ENCODE data around the gene HOXB1. TPM values are rescaled to one million over a fixed set of nuclear protein-coding genes. Genes with fewer than 3 reads are reported as not detected.
"Not testable (repeated sequence)": the region's sequence is repeated elsewhere in the genome, so short reads cannot be mapped to it uniquely, and the experiment has no call there.

Gene HOXB1
- total and polyA plus RNA-seq, 5 experiments from 2014 or later: not detected

GRCh38 chr17:48520631-48521079, 10.2 kb downstream of the HOXB1 start:
- ATAC-seq (no peak), DNase-seq (no peak)
- Mint-ChIP-seq H3K4me3 (no peak overlapping the region), H3K4me1 (peaks cover 0 to 1% (median 0%) of the 10 kb centered on the region in 4 donors), H3K36me3 (peaks cover 0 to 3% (median 0%) of the 10 kb centered on the region in 3 donors), H3K27me3 (peaks cover 14 to 67% (median 47%) of the 10 kb centered on the region in 5 donors), H3K27ac (no peak overlapping the region), H3K9me3 (no peaks in the 10 kb centered on the region)
- POLR2A ChIA-PET: interaction anchor here (0.6 to 0.7 kb wide), 3 partner anchors 11 to 427 kb away, joined by 3 read pairs; no protein-coding TSS in a partner anchor

GRCh38 chr17:48519427-48519826, 11.4 kb downstream of the HOXB1 start:
- DNase-seq: no peak
- H3K4me1 Mint-ChIP-seq: peaks cover 0 to 3% (median 2%) of the 10 kb centered on the region in 4 donors
- no peak for ATAC-seq
- peaks cover 0 to 3% (median 0%) of the 10 kb centered on the region in 3 donors for H3K36me3 Mint-ChIP-seq
- POLR2A ChIA-PET: interaction anchor here (0.7 kb wide), 3 partner anchors 12 to 664 kb away, joined by 3 to 7 read pairs (median 3); partner anchors contain the start of gene HOXB1
- no peak overlapping the region for H3K27ac Mint-ChIP-seq
- H3K4me3 Mint-ChIP-seq: no peak overlapping the region
- H3K27me3 Mint-ChIP-seq: peaks cover 18 to 70% (median 46%) of the 10 kb centered on the region in 5 donors
- H3K9me3 Mint-ChIP-seq: no peaks in the 10 kb centered on the region

- H3K27me3 Mint-ChIP-seq: peaks cover 16 to 54% (median 29%) of the 10 kb centered on the region in 5 donors
- peaks cover 8 to 22% (median 15%) of the 10 kb centered on the region in 4 donors for H3K4me1 Mint-ChIP-seq
- no peak overlapping the region for H3K4me3 Mint-ChIP-seq
- H3K27ac Mint-ChIP-seq: no peak overlapping the region
- no peak for DNase-seq
- POLR2A ChIA-PET: no interaction called here
- H3K9me3 Mint-ChIP-seq: no peaks in the 10 kb centered on the region
- H3K36me3 Mint-ChIP-seq: peaks cover 0 to 3% (median 0%) of the 10 kb centered on the region in 3 donors
- ATAC-seq: no peak
Measured at GRCh38 chr17:48517478-48517877, 13.3 kb downstream of the HOXB1 start.

- H3K36me3 Mint-ChIP-seq: peaks cover 0 to 3% (median 0%) of the 10 kb centered on the region in 3 donors
- POLR2A ChIA-PET: interaction anchor here (0.7 kb wide), 1 partner anchor 22 kb away, joined by 4 read pairs; no protein-coding TSS in a partner anchor
- no peak overlapping the region for H3K27ac Mint-ChIP-seq
- no peak for ATAC-seq
- no peaks in the 10 kb centered on the region for H3K9me3 Mint-ChIP-seq
- peaks cover 14 to 45% (median 29%) of the 10 kb centered on the region in 5 donors for H3K27me3 Mint-ChIP-seq
- H3K4me1 Mint-ChIP-seq: peaks cover 7 to 31% (median 18%) of the 10 kb centered on the region in 4 donors
- no peak overlapping the region for H3K4me3 Mint-ChIP-seq
- DNase-seq: no peak
Measured at GRCh38 chr17:48515925-48516900, 14.6 kb downstream of the HOXB1 start.

GRCh38 chr17:48514477-48514876, 16.3 kb downstream of the HOXB1 start:
- ATAC-seq (no peak), DNase-seq (no peak)
- peaks cover 14 to 33% (median 18%) of the 10 kb centered on the region in 5 donors for H3K27me3 Mint-ChIP-seq
- H3K4me1 Mint-ChIP-seq: peaks cover 7 to 38% (median 20%) of the 10 kb centered on the region in 4 donors
- peak overlapping the region in 1 of 10 donors; percentile 26 for H3K4me3 Mint-ChIP-seq
- no peaks in the 10 kb centered on the region for H3K36me3 Mint-ChIP-seq
- POLR2A ChIA-PET: interaction anchor here (1.5 kb wide), 1 partner anchor 15 kb away, joined by 3 read pairs; no protein-coding TSS in a partner anchor
- peak overlapping the region in 1 of 10 donors; percentile 69 for H3K27ac Mint-ChIP-seq
- H3K9me3 Mint-ChIP-seq: no peaks in the 10 kb centered on the region

- Mint-ChIP-seq H3K36me3 (no peaks in the 10 kb centered on the region), H3K27ac (peak overlapping the region in 5 of 10 donors; percentile 7 to 89 (median 69)), H3K9me3 (no peaks in the 10 kb centered on the region), H3K27me3 (peaks cover 14 to 34% (median 18%) of the 10 kb centered on the region in 5 donors), H3K4me1 (peaks cover 7 to 38% (median 20%) of the 10 kb centered on the region in 4 donors), H3K4me3 (peak overlapping the region in 7 of 10 donors; percentile 2 to 90 (median 77))
- ATAC-seq: no peak
- POLR2A ChIA-PET: interaction anchor here (0.6 to 1.5 kb wide), 4 partner anchors 14 to 28 kb away, joined by 3 to 6 read pairs (median 4); no protein-coding TSS in a partner anchor
- no peak for DNase-seq
Measured at GRCh38 chr17:48513666-48514455, 16.9 kb downstream of the HOXB1 start.

- DNase-seq (peak in 3 of 10 donors; percentile 20 to 66 (median 26)), ATAC-seq (peak; percentile 83 to 90)
- H3K27ac Mint-ChIP-seq: peak overlapping the region in 9 of 10 donors; percentile 51 to 95 (median 83)
- H3K27me3 Mint-ChIP-seq: peaks cover 14 to 42% (median 22%) of the 10 kb centered on the region in 5 donors
- H3K36me3 Mint-ChIP-seq: no peaks in the 10 kb centered on the region
- H3K4me3 Mint-ChIP-seq: peak overlapping the region; percentile 61 to 90 (median 76)
- no peaks in the 10 kb centered on the region for H3K9me3 Mint-ChIP-seq
- H3K4me1 Mint-ChIP-seq: peaks cover 7 to 38% (median 20%) of the 10 kb centered on the region in 4 donors
- POLR2A ChIA-PET: interaction anchor here (0.6 to 1.5 kb wide), 6 partner anchors 14 to 327 kb away, joined by 3 to 6 read pairs (median 4); no protein-coding TSS in a partner anchor
Measured at GRCh38 chr17:48513097-48513496, 17.7 kb downstream of the HOXB1 start.

- H3K4me1 Mint-ChIP-seq: peaks cover 7 to 42% (median 20%) of the 10 kb centered on the region in 4 donors
- peaks cover 11 to 36% (median 14%) of the 10 kb centered on the region in 5 donors for H3K27me3 Mint-ChIP-seq
- H3K4me3 Mint-ChIP-seq: peak overlapping the region in 1 of 10 donors; percentile 9
- POLR2A ChIA-PET: interaction anchor here (0.7 kb wide), 1 partner anchor 42 kb away, joined by 3 read pairs; no protein-coding TSS in a partner anchor
- H3K36me3 Mint-ChIP-seq: no peaks in the 10 kb centered on the region
- peak in 1 of 10 donors; percentile 13 for DNase-seq
- H3K27ac Mint-ChIP-seq: peak overlapping the region in 3 of 10 donors; percentile 9 to 51 (median 22)
- no peaks in the 10 kb centered on the region for H3K9me3 Mint-ChIP-seq
- peak in 1 of 2 donors; percentile 57 for ATAC-seq
Measured at GRCh38 chr17:48510761-48511604, 19.8 kb downstream of the HOXB1 start.

GRCh38 chr17:48510381-48510760, 20.4 kb downstream of the HOXB1 start:
- POLR2A ChIA-PET: no interaction called here
- H3K9me3 Mint-ChIP-seq: no peaks in the 10 kb centered on the region
- peaks cover 7 to 48% (median 20%) of the 10 kb centered on the region in 4 donors for H3K4me1 Mint-ChIP-seq
- no peaks in the 10 kb centered on the region for H3K36me3 Mint-ChIP-seq
- ATAC-seq (no peak), DNase-seq (no peak)
- H3K4me3 Mint-ChIP-seq: no peak overlapping the region
- H3K27me3 Mint-ChIP-seq: peaks cover 6 to 30% (median 12%) of the 10 kb centered on the region in 5 donors
- peak overlapping the region in 1 of 10 donors; percentile 9 for H3K27ac Mint-ChIP-seq

- H3K36me3 Mint-ChIP-seq, H3K27ac Mint-ChIP-seq, ATAC-seq, H3K9me3 Mint-ChIP-seq, H3K4me3 Mint-ChIP-seq, DNase-seq: not testable (repeated sequence)
- POLR2A ChIA-PET: interaction anchor here (0.6 kb wide), 2 partner anchors 11 to 30 kb away, joined by 3 to 4 read pairs; no protein-coding TSS in a partner anchor
- peaks cover 0 to 23% (median 7%) of the 10 kb centered on the region in 5 donors for H3K27me3 Mint-ChIP-seq
- peaks cover 7 to 50% (median 20%) of the 10 kb centered on the region in 4 donors for H3K4me1 Mint-ChIP-seq
Measured at GRCh38 chr17:48509708-48510107, 21.1 kb downstream of the HOXB1 start.

- Mint-ChIP-seq H3K4me3 (no peak overlapping the region), H3K9me3 (no peaks in the 10 kb centered on the region)
Measured at GRCh38 chr17:48506246-48506645, 24.6 kb downstream of the HOXB1 start.

More at GRCh38 chr17:48506246-48506645, 24.6 kb downstream of the HOXB1 start:
- POLR2A ChIA-PET: no interaction called here
- H3K27ac Mint-ChIP-seq: peak overlapping the region in 3 of 10 donors; percentile 9 to 82 (median 76)
- no peaks in the 10 kb centered on the region for H3K36me3 Mint-ChIP-seq
- ATAC-seq: no peak
- no peak for DNase-seq
- H3K4me1 Mint-ChIP-seq: peaks cover 0 to 20% (median 2%) of the 10 kb centered on the region in 4 donors
- peaks cover 5 to 35% (median 14%) of the 10 kb centered on the region in 5 donors for H3K27me3 Mint-ChIP-seq

Data from naive thymus-derived CD8-positive, alpha-beta T cell (primary cell).